ENCODE measurements around the gene NEMF.

Gene NEMF

DNA sequence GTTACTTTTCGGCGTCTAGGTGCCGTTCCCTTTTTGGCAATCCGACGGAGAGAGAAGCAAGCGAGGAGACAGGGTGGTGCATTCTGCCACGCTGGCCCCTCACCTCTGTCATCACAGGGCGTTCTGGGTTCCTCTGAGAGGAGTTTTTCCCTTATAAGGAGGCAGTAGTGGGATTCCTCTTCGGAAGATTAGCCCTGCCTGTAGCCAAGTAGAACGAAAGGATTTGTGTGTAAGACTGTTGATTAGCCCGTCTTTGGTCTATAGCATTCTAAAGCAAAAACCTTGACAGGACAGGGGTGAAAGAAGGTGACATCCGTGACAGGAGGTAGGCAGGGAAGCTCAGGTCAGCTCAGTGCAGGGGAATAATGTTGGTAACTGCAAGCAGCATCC lies 9.1 kb upstream of the NEMF start:
- TF ChIP-seq, protein P1, sequence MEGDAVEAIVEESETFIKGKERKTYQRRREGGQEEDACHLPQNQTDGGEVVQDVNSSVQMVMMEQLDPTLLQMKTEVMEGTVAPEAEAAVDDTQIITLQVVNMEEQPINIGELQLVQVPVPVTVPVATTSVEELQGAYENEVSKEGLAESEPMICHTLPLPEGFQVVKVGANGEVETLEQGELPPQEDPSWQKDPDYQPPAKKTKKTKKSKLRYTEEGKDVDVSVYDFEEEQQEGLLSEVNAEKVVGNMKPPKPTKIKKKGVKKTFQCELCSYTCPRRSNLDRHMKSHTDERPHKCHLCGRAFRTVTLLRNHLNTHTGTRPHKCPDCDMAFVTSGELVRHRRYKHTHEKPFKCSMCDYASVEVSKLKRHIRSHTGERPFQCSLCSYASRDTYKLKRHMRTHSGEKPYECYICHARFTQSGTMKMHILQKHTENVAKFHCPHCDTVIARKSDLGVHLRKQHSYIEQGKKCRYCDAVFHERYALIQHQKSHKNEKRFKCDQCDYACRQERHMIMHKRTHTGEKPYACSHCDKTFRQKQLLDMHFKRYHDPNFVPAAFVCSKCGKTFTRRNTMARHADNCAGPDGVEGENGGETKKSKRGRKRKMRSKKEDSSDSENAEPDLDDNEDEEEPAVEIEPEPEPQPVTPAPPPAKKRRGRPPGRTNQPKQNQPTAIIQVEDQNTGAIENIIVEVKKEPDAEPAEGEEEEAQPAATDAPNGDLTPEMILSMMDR (IDR thresholded peaks at IDR 0.05; ENCODE audit: low read length, missing control alignments): no peak
- peak; percentile 93 for DNase-seq (ENCODE audit: low read depth)
- H3K4me3 ChIP-seq (replicated peaks; ENCODE audit: low read depth, low read length): peak overlapping the region; percentile 64

DNA sequence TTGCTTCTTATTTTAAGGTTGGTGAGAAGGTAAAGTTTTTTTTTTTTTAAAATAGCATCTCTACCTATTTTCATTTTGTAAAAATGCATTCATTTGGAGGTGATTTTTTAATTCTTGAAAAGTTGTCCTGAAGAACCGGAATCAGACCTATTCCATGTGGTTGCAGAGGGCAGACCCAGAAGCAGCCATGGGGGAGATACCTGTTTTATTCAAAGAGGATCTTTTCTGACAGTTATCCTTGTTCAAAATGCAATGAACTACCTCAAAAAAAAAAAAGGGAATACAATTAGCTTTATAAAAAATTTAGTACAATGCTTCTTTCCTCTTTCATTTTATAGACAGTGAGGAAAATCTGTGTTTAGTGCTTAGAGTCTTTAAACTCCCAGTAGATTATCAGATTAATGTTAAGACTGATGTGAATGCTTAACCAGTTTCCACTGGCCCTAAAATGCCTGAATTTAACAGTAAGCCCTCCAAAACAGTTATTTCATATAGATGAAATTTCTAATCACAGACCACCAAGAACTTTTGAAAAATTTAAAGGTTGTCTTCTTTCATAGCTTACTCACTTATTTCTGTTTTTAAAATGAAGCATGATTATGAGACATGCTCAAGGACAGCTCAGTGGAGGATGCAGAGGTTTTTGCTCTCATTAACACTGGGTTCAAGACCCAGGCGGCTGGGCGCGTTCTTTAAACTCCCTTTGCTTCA lies 8.6 kb upstream of the NEMF start:
- TF ChIP-seq, protein P1 (IDR thresholded peaks at IDR 0.05; ENCODE audit: low read length, missing control alignments): no peak
- peak overlapping the region; percentile 64 for H3K4me3 ChIP-seq (replicated peaks; ENCODE audit: low read depth, low read length)
- no peak for DNase-seq (ENCODE audit: low read depth)

DNA sequence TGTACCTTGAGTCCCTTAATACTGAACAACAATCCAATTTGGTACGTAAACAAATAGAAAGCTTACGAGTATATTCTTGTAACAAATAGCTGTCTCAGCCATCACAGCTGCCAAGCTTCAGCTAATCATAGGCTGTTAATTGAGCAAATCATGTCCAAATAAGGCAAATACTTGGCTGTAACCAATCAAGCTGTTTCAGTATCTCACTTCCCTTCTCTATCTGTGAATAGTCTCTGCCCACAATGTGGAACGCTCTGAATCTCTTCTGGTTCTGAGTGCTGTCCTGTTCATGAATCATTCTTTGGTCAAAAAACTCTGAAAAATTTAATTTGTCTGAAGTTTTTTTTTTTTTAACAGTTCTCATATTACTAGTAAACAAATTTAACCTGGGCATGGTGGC lies 5.8 kb upstream of the NEMF start:
- DNase-seq (ENCODE audit: low read depth): no peak
- TF ChIP-seq, protein P1 (IDR thresholded peaks at IDR 0.05; ENCODE audit: low read length, missing control alignments): no peak

DNA sequence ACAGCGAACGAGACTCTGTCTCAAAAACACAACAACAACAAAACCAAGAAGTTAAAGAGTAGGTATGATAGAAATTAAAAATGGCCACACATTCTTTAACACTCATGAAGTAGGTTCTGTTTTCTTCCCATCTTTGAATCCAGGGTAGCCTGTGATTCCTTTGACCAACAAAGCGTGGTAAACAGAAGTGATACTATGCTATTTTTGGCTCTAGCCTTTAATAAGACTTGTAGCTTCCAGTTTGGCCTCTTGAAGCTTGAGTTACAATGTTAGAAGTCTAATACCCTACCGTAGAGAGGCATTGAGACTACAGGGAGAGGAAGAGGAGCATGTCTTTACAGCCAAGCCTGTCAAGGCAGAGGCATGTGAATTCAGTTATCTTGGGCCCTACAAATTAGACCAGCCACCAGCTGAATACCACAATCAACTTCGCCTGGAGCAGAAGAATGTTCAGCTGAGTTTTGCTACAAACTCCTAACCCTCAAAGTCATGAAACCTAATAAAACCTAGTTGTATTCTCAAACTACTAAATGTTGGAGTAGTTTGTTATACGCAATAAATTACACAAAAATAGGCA lies 4.9 kb upstream of the NEMF start:
- DNase-seq (ENCODE audit: low read depth): no peak
- TF ChIP-seq, protein P1 (IDR thresholded peaks at IDR 0.05; ENCODE audit: low read length, missing control alignments): no peak
- H3K4me3 ChIP-seq (replicated peaks; ENCODE audit: low read depth, low read length): no peak overlapping the region

More for the DNA sequence above, 5.8 kb upstream of the NEMF start:
- H3K4me3 ChIP-seq (replicated peaks; ENCODE audit: low read depth, low read length): no peak overlapping the region

DNA sequence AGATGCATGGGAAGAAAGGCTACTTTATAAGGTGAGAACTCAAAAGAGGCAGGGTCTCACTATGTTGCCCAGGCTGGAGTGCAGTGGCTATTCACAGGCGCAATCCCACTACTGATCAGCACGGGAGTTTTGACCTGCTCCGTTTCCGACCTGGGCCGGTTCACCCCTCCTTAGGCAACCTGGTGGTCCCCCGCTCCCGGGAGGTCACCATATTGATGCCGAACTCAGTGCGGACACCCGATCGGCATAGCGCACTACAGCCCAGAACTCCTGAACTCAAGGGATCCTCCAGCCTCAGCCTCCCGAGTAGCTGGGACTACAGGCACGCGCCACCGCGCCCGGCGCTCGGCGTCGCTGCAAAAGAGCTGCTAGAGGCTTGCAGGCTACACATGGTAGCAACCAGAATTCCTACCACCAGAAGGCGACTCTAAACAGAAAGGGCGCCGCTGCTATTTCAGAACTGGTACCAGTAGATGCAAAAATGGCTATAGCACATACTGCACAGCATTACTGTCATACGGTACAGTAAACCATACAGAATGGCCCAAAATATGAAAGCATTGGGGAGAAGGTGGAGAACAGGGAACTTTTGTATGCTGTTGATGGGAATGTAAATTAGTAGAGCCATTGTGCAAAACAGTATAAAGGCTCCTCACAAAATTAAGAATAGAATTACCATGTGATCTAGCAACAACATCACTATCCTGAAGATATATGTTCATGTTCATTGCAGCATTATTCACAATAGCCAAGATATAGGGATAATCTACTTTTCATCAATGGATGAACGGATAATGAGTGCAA lies 1.2 kb upstream of the NEMF start:
- peak overlapping the region; percentile 98 for H3K4me3 ChIP-seq (replicated peaks; ENCODE audit: low read depth, low read length)
- DNase-seq (ENCODE audit: low read depth): peak; percentile 89
- TF ChIP-seq, protein P1 (IDR thresholded peaks at IDR 0.05; ENCODE audit: low read length, missing control alignments): peak; percentile 72

DNA sequence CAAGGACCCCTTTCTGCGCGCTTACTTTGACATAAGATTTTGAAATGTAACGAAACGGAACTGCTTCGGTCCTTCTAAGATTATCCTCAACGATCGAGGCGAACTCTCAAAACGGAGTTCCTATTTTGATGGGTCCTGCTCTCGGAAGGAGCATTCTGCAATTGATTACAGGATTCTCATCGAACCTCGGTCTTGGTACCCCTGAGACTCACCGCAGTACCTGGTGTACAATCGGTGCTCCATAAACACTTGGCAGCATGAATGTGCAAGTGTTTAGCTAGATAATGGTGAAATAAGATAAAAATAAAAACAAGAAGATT lies 530 bp upstream of the NEMF start:
- peak overlapping the region; percentile 98 for H3K4me3 ChIP-seq (replicated peaks; ENCODE audit: low read depth, low read length)
- no peak for DNase-seq (ENCODE audit: low read depth)
- TF ChIP-seq, protein P1 (IDR thresholded peaks at IDR 0.05; ENCODE audit: low read length, missing control alignments): no peak

Measured in fibroblast of pulmonary artery (primary cell).